B cell (primary cell): ENCODE measurements around the gene TGFA. TPM values are rescaled to one million over a fixed set of nuclear protein-coding genes. Genes with fewer than 3 reads are reported as not detected.

ENCODE experiments used
- ATAC-seq: fragments of 200-7000 bp; cut with Tn5 transposase; one replicate; pipeline ENCODE4 v1.10.0; 2021; ENCODE audit warnings: low read depth, mild to moderate bottlenecking, moderate number of reproducible peaks, moderate library complexity
- CTCF ChIA-PET: fragments of 350-600 bp; sonication (Branson Sonifier 250); formaldehyde crosslinking; loops from one replicate; lab custom pipeline; 2021; ENCODE audit warnings: antibody characterized with exemption, inconsistent platforms; lab: Charles Lee
- POLR2A ChIA-PET: fragments of 350-600 bp; sonication (Branson Sonifier 250); formaldehyde crosslinking; loops from one replicate; lab custom pipeline; 2021; ENCODE audit warnings: antibody characterized with exemption; lab: Charles Lee
- DNase-seq: peaks from one replicate; pipeline ENCODE4 v3.0.0; 2013
- H2AFZ ChIP-seq: 2 replicates; pipeline ENCODE4 v1.6.1; 2012; ENCODE audit warnings: mild to moderate bottlenecking, low read depth, low read length; ENCODE audit not compliant: insufficient read depth, poor library complexity, severe bottlenecking
- H3K27ac ChIP-seq, 2 donors: 1 replicate in 1 of 2; 2 replicates in 1 of 2; pipeline ENCODE4 v1.5.1; 2012 to 2013; ENCODE audit warnings: low read length in 2 of 2, mild to moderate bottlenecking in 2 of 2, moderate library complexity in 1 of 2
- H3K27me3 ChIP-seq, 4 experiments: fragments of 200-600 bp in 1 of 4; sonication (generic) in 1 of 4; replicated peaks in 1 of 4; 1 replicate in 2 of 4; 2 replicates in 2 of 4; pipeline versions ENCODE4 v1.6.1 to v1.7.0; 2013 to 2016; ENCODE audit warnings: low read length in 3 of 4, mild to moderate bottlenecking in 2 of 4, mixed read lengths in 1 of 4, moderate library complexity in 1 of 4; ENCODE audit not compliant: insufficient read depth in 4 of 4, control insufficient read depth in 3 of 4; ENCODE audit errors: control extremely low read depth in 1 of 4
- H3K36me3 ChIP-seq, 2 experiments: replicated peaks in 1 of 2; 1 replicate in 1 of 2; 2 replicates in 1 of 2; pipeline versions ENCODE4 v1.6.1 to v1.7.1; 2013; ENCODE audit warnings: low read length in 1 of 2; ENCODE audit not compliant: insufficient read depth in 2 of 2, control insufficient read depth in 1 of 2; ENCODE audit errors: control extremely low read depth in 1 of 2, extremely low read depth in 1 of 2
- H3K4me1 ChIP-seq, 2 donors: fragments of 200-600 bp in 1 of 2; sonication (generic) in 1 of 2; 1 replicate in 1 of 2; 2 replicates in 1 of 2; pipeline versions ENCODE4 v1.5.1 to v1.6.1; 2013 to 2017; ENCODE audit warnings: low read length in 2 of 2; ENCODE audit not compliant: control insufficient read depth in 2 of 2, insufficient read depth in 2 of 2
- H3K4me2 ChIP-seq: replicated peaks from 2 replicates; pipeline ENCODE3; 2012; ENCODE audit warnings: mild to moderate bottlenecking, low read depth, low read length; ENCODE audit not compliant: poor library complexity, severe bottlenecking
- H3K4me3 ChIP-seq, 5 experiments: fragments of 200-600 bp in 1 of 5; sonication (generic) in 1 of 5; 1 replicate in 3 of 5; 2 replicates in 2 of 5; pipeline versions ENCODE4 v1.5.1 to v1.7.0; 2011 to 2016; ENCODE audit warnings: low read length in 4 of 5, mild to moderate bottlenecking in 4 of 5, low read depth in 2 of 5, control low read depth in 1 of 5, moderate library complexity in 1 of 5; ENCODE audit not compliant: insufficient read depth in 1 of 5; ENCODE audit errors: control extremely low read depth in 1 of 5, extremely low read depth in 1 of 5
- H3K79me2 ChIP-seq: fragments of 200-600 bp; sonication (generic); one replicate; pipeline ENCODE4 v1.6.0; 2016; ENCODE audit warnings: low read length; ENCODE audit not compliant: control insufficient read depth, insufficient read depth
- H3K9ac ChIP-seq: fragments of 200-600 bp; sonication (generic); 2 replicates; pipeline ENCODE4 v1.6.1; 2017; ENCODE audit warnings: mild to moderate bottlenecking, low read length, moderate library complexity
- H3K9me3 ChIP-seq, 3 donors: one replicate each; pipeline versions ENCODE4 v1.6.1 to v1.7.1; 2013; ENCODE audit warnings: low read length in 2 of 3; ENCODE audit not compliant: control insufficient read depth in 2 of 3, insufficient read depth in 1 of 3; ENCODE audit errors: control extremely low read depth in 1 of 3
- H4K20me1 ChIP-seq: 2 replicates; pipeline ENCODE4 v1.6.0; 2012; ENCODE audit warnings: mild to moderate bottlenecking, low read length; ENCODE audit not compliant: insufficient read depth, control insufficient read depth, poor library complexity, severe bottlenecking
- H3K27ac Mint-ChIP-seq: one replicate; pipeline ENCODE4 v1.8.0; 2021; ENCODE audit warnings: mixed read lengths
- H3K27me3 Mint-ChIP-seq: one replicate; pipeline ENCODE4 v1.8.0; 2021; ENCODE audit warnings: mixed read lengths
- H3K4me1 Mint-ChIP-seq: one replicate; pipeline ENCODE4 v1.8.0; 2021; ENCODE audit warnings: mixed read lengths
- H3K4me3 Mint-ChIP-seq: one replicate; pipeline ENCODE4 v1.8.0; 2021; ENCODE audit warnings: mixed read lengths
- H3K9me3 Mint-ChIP-seq: one replicate; pipeline ENCODE4 v1.8.0; 2022; ENCODE audit warnings: mixed read lengths; ENCODE audit not compliant: insufficient read depth
- EZH2 ChIP-seq: IDR thresholded peaks from 2 replicates; pipeline ENCODE4 v1.6.1; 2012; ENCODE audit warnings: borderline replicate concordance, low read depth, mild to moderate bottlenecking, moderate library complexity, low read length; ENCODE audit not compliant: insufficient read depth, poor library complexity, severe bottlenecking
- WGBS: methylation state at CpG from one replicate; pipeline ENCODE4 v1.1.5; 2013; ENCODE audit warnings: missing lambda C conversion rate; ENCODE audit not compliant: insufficient coverage; 5-methylcytosine and 5-hydroxymethylcytosine counted together
- intact Hi-C: fragments of 100-400 bp; cut with micrococcal nuclease; formaldehyde crosslinking; loops from one replicate; pipeline ENCODE4 v1.10.0; 2022
- polyA plus RNA-seq: library from polyadenylated mRNA; depleted of rRNA; stranded (reverse); fragments of >200 nt; gene quantifications from 2 replicates; pipeline ENCODE4 v1.2.3, GENCODE V29; 2012
- total RNA-seq, 2 donors: library from RNA; stranded (reverse); fragments of 120-200 nt in 1 of 2; gene quantifications; 1 replicate in 1 of 2; 2 replicates in 1 of 2; pipeline versions ENCODE4 v1.2.3 to v1.2.4, GENCODE V29; 2013 to 2022
- TF ChIP-seq, protein P1 (sequence below): fragments of 200-600 bp; IDR thresholded peaks from one replicate; pipeline ENCODE4 v1.8.0; 2022; ENCODE audit warnings: antibody characterized with exemption, mild to moderate bottlenecking

TGFA gene
- total and polyA plus RNA-seq, 2 donors (not counting 1 experiment from before 2014, with no cell fraction given) = 0.04 TPM; not detected in 1

DNA sequence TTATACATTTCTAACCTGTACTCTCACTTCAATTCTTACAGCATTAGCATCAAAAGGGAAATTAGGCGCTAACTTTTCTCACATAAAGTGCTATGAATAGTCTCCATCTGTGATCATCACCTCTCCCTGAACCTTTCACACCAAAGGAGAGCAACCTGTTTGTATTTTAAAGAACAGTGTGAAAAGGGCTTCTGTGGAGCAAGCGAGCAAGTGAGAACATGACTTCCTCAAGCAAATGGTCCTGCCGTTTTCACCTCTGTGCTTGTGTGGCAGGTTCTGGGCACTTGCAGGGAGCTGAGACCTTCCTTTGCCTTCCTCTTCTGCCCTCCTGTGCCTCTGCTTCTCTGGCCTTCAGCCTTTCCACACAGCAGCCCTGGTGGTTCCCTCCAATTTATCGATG, 51.9 kb downstream of the TGFA start:
- WGBS = 75% methylated on average over 2 of the region's 4 CpGs
- H3K4me2 ChIP-seq = no peak overlapping the region
- Mint-ChIP-seq H3K27me3 (peaks cover 13% of the 10 kb centered on the region), H3K27ac (no peak overlapping the region), H3K4me1 (no peaks in the 10 kb centered on the region), H3K9me3 (no peaks in the 10 kb centered on the region), H3K4me3 (no peak overlapping the region)
- ATAC-seq (no peak), DNase-seq (no peak)
- CTCF ChIA-PET = no interaction called here
- no peak overlapping the region for H3K27ac ChIP-seq
- H4K20me1 ChIP-seq = no peaks in the 10 kb centered on the region
- no peak overlapping the region for H3K4me3 ChIP-seq
- no peak overlapping the region for H2AFZ ChIP-seq
- intact Hi-C loops = no loop called here
- H3K27me3 ChIP-seq = peaks cover 0 to 10% (median 1%) of the 10 kb centered on the region in 4 experiments
- POLR2A ChIA-PET = no interaction called here
- no peaks in the 10 kb centered on the region for H3K79me2 ChIP-seq
- H3K4me1 ChIP-seq = no peaks in the 10 kb centered on the region
- no peaks in the 10 kb centered on the region for H3K36me3 ChIP-seq
- TF ChIP-seq, protein P1, sequence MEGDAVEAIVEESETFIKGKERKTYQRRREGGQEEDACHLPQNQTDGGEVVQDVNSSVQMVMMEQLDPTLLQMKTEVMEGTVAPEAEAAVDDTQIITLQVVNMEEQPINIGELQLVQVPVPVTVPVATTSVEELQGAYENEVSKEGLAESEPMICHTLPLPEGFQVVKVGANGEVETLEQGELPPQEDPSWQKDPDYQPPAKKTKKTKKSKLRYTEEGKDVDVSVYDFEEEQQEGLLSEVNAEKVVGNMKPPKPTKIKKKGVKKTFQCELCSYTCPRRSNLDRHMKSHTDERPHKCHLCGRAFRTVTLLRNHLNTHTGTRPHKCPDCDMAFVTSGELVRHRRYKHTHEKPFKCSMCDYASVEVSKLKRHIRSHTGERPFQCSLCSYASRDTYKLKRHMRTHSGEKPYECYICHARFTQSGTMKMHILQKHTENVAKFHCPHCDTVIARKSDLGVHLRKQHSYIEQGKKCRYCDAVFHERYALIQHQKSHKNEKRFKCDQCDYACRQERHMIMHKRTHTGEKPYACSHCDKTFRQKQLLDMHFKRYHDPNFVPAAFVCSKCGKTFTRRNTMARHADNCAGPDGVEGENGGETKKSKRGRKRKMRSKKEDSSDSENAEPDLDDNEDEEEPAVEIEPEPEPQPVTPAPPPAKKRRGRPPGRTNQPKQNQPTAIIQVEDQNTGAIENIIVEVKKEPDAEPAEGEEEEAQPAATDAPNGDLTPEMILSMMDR = no peak
- TF ChIP-seq EZH2 = no peak
- no peaks in the 10 kb centered on the region for H3K9me3 ChIP-seq
- H3K9ac ChIP-seq = no peak overlapping the region

DNA sequence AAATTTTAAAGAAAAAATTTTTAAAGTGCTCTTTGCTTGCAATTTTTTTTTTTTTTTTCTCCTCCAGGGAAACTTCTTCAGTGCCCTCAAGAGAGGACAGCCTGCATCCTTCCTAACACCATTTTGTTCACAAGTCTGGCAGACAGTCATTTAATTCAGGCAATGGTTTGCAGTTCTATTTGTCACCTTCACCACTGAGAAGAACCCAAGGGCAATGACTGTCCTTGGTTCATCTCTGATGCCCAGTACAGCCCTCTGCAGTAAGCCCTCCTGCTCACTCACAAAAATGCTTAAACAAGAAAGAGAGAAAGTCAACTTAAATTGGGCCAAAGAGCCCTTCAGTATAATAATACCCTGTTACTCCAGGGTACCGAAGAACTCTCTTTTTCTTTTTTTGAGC, 52.4 kb downstream of the TGFA start:
- Histone ChIP-seq H3K9me3 (no peaks in the 10 kb centered on the region), H3K4me1 (no peaks in the 10 kb centered on the region), H3K9ac (no peak overlapping the region), H4K20me1 (no peaks in the 10 kb centered on the region), H3K36me3 (no peaks in the 10 kb centered on the region), H3K27ac (no peak overlapping the region), H3K27me3 (peaks cover 0 to 10% (median 1%) of the 10 kb centered on the region in 4 experiments), H3K79me2 (no peaks in the 10 kb centered on the region), H2AFZ (no peak overlapping the region), H3K4me2 (no peak overlapping the region), H3K4me3 (no peak overlapping the region)
- intact Hi-C loops = no loop called here
- ChIA-PET POLR2A (no interaction called here), CTCF (interaction anchor here (0.8 kb wide), 1 partner anchor 171 kb away, joined by 4 read pairs; no protein-coding TSS in a partner anchor)
- WGBS = no CpG with 5 or more reads among the region's 1 CpG
- Mint-ChIP-seq H3K9me3 (no peaks in the 10 kb centered on the region), H3K27ac (no peak overlapping the region), H3K4me1 (no peaks in the 10 kb centered on the region), H3K4me3 (no peak overlapping the region), H3K27me3 (peaks cover 16% of the 10 kb centered on the region)
- ATAC-seq (no peak), DNase-seq (no peak)
- no peak for TF ChIP-seq EZH2
- TF ChIP-seq, protein P1 = no peak
